Measurements from ENCODE around the gene KRTAP10-1.

The KRTAP10-1 gene

GRCh38 chr21:44492567-44493385 is 47.2 kb downstream of the KRTAP10-1 start:
- H3K4me3 ChIP-seq (ENCODE audit: low read length) = no peak overlapping the region
- TF ChIP-seq CTCF (IDR thresholded peaks at IDR 0.05; ENCODE audit: insufficient read depth, low read depth, low read length, missing control alignments) = no peak
- peak; percentile 10 for DNase-seq (ENCODE audit: low read depth)

- TF ChIP-seq CTCF (IDR thresholded peaks at IDR 0.05; ENCODE audit: insufficient read depth, low read depth, low read length, missing control alignments) = no peak
- H3K4me3 ChIP-seq (ENCODE audit: low read length) = no peak overlapping the region
- DNase-seq (ENCODE audit: low read depth) = no peak
These were observed 49.2 kb downstream of the KRTAP10-1 start for GRCh38 chr21:44490816-44491215.

GRCh38 chr21:44490405-44490804 is 49.6 kb downstream of the KRTAP10-1 start:
- TF ChIP-seq CTCF (IDR thresholded peaks at IDR 0.05; ENCODE audit: insufficient read depth, low read depth, low read length, missing control alignments) = no peak
- no peak overlapping the region for H3K4me3 ChIP-seq (ENCODE audit: low read length)
- DNase-seq (ENCODE audit: low read depth) = no peak

- TF ChIP-seq CTCF (IDR thresholded peaks at IDR 0.05; ENCODE audit: insufficient read depth, low read depth, low read length, missing control alignments) = no peak
- no peak overlapping the region for H3K4me3 ChIP-seq (ENCODE audit: low read length)
- DNase-seq (ENCODE audit: low read depth) = no peak
These were observed 50.0 kb downstream of the KRTAP10-1 start for GRCh38 chr21:44489962-44490361.
